GM18498 (cell line): ENCODE results near the gene TEX261.

Experiments used
- ATAC-seq: cut with Tn5 transposase; IDR thresholded peaks from one replicate; pipeline ENCODE4 v1.9.1; 2021; ENCODE audit warnings: mild to moderate bottlenecking, moderate library complexity; ENCODE audit not compliant: unreplicated experiment

The TEX261 gene

DNA sequence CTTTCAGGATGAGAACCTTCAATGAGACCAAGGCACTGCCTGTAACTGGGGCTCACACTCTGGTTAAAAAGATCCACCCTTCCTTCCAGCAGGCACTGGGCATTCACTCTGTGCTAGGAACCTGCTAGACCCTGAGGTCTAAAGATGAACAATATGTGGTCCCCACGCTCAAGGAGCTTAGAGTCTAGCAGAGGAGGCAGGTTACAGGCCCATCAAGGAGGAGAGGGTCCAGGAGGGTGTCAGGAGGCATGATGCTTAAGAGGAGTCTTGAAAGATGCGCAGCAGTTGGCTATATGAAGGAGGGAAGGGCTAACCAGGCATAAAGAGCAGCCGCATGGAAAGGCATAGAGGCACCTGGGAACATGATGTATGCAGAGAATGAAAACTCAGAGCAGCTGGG, 11.7 kb downstream of the TEX261 start:
- ATAC-seq = no peak

DNA sequence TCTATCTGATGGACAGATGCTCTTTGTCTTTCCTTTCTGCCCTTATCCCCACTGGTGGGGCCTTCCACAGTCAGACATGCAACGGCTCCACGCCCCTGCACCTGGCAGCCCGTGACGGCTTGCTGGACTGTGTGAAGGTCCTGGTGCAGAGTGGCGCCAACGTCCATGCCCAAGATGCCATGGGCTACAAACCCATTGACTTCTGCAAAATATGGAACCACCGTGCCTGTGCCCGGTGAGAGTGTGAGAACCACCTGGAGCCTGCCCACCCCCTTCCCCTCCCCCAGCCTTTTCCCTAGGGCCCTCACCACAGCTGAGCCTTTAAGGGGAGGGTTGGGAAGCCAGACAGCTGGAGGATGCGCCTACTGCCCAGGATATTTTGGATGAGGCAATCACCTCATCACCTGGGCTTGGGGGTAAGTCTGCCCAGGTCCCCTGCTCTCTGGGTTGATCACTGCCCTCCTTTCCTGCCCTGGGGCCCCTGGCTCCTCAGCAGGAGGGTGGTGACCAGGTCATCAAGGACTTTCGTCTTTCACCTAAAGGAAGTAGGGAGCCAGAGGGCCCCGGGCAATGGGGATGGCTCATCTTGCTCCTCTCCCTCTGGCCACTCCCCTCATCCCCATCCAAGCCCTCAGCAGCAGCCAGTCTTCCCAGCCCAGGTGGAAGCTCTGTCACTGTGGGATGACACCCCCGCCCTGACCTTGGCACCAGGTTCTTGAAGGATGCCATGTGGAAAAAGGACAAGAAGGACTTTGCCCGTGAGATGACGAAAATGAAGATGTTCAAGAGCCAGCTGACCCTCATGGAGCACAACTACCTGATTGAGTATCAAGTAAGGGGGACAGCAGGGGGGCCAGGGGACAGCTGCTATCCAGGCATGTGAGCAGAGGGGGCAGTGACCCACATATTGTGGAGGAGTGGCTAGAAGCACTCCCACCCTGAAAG, 12.5 kb downstream of the TEX261 start:
- no peak for ATAC-seq

DNA sequence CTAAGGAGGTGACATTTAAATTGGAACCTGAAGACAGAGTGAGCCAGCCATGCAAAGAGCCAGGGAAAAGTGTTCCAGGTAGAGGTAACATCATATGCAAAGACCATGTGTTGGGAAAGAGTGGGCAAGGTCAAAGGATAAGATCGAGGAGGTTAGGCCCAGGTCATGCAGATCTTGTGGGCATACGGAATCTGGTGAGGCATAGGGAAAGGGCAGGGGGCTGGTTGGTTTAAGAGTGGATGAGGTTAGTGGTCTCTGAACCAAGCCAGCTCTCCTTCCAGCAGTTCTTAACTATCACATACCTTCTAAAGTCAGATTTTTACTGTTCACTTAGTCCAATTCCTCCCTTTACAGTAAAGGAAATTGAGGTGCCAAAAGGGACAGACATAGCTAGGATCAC, 13.3 kb downstream of the TEX261 start:
- ATAC-seq = no peak

GRCh38 chr2:70979626-70980025, 15.0 kb downstream of the TEX261 start:
- ATAC-seq = no peak

- no peak for ATAC-seq
These were observed 15.5 kb downstream of the TEX261 start for GRCh38 chr2:70979180-70979488.

DNA sequence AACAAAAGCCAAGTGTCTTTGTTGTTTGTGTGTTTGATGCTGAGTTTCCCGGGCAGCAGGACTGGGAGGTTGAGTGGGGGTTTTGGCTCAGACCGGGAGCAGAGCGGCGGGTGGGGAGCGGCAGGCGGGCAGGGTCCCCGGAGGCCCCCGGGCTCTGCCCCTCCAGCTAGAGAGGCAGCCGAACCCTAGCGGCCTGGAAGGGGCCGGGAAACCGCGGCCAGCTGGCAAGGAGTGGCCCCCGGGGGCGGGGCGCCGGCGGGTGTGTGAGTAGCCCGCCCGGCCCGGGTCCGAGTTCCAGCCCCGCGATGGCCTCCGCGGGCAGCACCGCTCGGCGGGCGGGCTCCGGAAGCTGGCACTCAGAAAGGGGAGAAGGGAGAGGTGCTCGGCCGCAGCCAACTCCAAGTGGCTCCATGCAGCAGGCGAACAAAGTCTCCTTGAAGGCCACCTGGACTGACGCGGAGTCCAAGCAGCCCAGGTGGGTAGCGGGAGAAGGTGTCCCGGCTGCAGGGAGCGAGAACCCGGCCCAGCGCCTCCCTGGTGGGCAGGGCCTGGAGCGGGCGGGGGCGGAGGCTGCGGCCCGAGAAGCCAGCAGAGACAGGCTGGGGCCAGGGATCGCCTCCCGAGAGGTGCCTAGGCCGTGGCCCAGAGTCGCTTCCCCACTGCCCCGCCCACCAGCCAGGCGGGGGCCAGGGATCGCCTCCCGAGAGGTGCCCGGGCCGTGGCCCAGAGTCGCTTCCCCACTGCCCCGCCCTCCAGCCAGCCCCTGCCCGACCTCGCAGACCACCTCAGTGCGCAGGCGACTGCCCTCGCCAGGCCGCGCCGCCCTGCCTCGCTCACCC, 16.1 kb downstream of the TEX261 start, which contains the start of gene ANKRD53:
TSS of gene ANKRD53 (plus strand) at position 290 of the 839 bp plus-strand sequence. CDS start at position 306, 16 bp downstream.
- ATAC-seq = no peak

- no peak for ATAC-seq
These were observed 17.0 kb downstream of the TEX261 start for GRCh38 chr2:70977605-70978205.

DNA sequence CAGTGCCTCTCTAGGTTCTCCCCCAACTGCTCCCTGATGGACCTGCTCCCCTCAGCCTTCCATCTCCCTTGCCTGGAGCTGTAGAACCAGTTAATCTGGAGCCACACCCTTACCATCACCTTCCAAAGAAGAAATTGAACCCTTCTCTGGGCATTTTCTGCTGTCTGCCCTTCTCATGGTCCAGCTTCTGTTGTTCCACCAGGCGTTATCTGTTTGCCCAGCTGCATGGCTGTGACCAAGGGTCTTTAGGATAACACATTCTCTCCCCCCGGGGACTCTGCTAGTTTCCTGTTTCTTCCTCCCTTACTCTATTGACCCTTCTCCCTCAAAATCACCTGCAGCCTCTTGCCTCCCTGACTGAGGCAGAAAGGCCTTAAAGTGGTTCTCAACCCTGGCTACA, 19.4 kb downstream of the TEX261 start:
- no peak for ATAC-seq

DNA sequence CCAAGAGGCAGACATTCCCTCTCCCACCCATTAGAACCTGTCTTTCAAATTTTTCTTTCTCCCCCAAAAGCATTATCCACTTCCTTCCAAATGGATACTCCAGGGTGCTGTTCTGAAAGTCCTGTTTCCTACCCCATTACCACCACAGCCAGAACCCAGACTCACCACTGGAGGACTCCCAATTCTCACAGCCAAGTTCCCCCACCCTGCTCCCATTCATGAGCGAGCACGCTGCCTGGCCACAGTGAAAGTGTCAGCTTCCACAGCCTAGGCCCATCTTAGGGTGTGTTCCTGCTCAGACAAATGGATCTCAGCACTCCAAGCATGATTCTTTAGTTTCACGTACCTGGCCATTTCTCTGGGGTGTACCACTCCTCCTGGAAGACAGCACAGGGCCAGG, 20.1 kb downstream of the TEX261 start:
- ATAC-seq = no peak

GRCh38 chr2:70967189-70967588, 27.5 kb downstream of the TEX261 start:
- no peak for ATAC-seq

GRCh38 chr2:70966681-70967080, 28.0 kb downstream of the TEX261 start:
- no peak for ATAC-seq

DNA sequence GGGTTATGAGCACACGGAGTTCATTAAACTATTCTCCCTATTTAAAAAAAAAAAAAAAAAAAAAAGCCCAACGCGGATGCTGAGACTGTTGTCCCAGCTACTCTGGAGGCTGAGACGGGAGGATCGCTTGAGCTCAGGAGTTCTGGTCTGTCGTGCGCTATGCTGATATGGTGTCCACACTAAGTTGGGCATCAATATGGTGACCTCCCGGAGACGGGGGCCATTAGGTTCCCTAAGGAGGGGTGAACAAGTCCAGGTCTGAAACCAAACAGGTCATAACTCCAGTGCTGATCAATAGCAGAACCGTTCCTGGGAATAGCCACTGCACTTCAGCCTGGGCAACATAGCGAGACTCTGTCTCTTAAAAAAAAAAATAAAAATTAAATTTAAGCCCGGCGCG, 29.2 kb downstream of the TEX261 start:
- ATAC-seq = no peak

DNA sequence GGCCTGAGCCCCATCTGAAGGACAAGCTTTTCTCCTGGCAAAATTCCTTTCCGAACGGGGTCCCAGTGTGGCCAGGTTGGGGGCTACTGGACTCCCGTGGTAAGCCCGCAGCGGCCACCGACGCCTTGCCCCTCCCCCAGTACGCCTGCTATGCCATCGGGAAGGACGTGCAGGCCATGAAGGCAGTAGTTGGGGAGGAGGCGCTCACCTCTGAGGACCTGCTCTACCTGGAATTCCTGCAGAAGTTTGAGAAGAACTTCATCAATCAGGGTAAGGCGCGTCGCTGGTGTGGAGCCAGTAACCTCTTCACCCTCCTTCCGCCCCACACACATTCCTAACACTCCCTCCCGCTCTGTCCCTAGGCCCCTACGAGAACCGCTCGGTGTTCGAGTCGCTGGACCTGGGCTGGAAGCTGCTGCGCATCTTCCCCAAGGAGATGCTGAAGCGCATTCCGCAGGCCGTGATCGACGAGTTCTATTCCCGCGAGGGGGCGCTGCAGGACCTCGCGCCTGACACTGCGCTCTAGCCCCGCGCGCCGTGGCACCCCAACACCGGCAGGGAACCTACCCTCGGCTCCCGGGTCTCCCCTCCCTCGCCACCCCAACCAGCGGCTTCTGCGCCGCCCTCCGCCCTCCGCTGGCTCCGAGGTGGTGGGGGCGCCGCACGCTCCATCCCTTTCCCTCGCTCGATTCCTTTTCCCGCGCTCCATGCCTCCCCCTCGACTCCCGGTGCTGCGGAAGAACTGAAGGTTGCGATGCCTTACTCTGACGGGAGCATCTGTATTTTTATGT, 29.9 kb downstream of the TEX261 start:
- peak; percentile 88 for ATAC-seq

DNA sequence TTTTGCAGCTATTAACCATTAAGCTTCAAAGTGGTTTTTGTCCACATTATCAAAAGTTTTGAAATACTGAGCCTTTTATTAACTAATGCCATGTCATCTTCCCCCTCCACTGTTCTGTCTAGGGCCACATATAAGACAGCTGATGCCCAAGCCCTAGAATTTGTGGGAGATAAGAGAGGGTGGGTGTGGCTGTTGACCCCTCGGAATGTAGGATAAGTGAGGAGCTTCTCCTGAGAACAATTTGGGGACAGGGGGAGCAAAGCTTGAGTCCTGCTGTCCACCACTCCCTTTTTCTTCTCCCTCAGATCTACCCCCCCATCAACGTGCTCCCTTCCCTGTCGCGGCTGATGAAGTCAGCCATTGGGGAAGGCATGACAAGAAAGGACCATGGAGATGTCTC, 30.5 kb downstream of the TEX261 start:
- ATAC-seq = no peak

DNA sequence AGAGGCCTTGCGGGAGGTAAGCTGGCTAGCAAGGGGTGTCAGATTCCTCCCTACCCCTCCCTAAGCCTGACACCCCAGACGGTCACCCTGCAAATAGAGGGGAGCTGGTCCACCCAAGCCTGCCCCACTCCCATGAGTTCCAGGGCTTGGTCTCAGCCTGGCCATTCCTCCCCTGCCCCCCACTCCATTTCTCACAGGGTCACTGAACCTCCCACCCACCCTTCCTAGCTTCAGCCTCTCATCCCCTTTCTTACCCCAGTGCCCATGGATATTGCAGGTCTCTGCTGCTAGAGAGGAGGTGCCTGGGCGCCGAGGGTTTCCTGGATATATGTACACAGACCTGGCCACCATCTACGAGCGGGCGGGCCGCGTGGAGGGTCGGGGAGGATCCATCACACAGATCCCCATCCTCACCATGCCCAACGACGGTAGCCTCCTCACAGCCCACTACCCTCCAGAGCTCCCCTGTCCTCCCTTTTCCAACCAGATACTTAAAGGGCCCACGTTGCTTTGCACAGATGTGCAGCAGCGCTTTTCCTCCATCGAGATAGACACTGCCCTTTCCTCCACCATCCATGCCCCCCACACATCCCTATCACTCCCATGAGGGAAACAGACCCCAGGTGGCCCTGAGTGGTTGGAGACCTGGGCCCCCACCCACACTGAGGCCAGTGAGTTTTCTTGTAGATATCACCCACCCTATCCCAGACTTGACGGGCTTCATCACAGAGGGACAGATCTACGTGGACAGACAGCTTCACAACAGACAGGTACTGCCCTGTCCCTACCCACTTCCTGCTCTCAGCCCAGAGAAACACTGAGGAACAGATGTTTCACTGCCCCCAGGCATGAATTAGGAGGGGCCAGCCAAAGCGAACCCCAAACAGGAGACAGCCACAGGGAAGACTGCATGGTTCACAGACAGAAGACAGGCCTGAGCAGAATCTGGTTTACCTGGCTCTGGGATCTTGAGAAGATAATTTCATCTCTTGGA, 31.5 kb downstream of the TEX261 start:
- no peak for ATAC-seq

- ATAC-seq = no peak
These were observed 32.3 kb downstream of the TEX261 start for GRCh38 chr2:70962211-70962884.

DNA sequence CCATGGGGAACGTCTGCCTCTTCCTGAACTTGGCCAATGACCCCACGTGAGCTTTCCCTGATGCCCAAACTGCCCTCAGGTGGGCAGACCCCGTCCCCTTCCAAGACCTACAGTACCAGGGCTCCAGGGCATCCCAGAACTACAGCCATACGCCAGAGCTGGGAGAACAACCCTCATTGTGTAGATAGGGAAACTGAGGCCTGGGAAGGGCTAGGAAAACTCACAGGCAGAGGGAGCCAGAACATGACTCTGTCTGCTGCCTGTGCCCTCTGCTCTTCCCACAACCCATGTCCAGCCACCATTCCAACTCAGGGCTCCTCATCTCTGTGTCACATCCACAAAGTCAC, 33.1 kb downstream of the TEX261 start:
- ATAC-seq = no peak

DNA sequence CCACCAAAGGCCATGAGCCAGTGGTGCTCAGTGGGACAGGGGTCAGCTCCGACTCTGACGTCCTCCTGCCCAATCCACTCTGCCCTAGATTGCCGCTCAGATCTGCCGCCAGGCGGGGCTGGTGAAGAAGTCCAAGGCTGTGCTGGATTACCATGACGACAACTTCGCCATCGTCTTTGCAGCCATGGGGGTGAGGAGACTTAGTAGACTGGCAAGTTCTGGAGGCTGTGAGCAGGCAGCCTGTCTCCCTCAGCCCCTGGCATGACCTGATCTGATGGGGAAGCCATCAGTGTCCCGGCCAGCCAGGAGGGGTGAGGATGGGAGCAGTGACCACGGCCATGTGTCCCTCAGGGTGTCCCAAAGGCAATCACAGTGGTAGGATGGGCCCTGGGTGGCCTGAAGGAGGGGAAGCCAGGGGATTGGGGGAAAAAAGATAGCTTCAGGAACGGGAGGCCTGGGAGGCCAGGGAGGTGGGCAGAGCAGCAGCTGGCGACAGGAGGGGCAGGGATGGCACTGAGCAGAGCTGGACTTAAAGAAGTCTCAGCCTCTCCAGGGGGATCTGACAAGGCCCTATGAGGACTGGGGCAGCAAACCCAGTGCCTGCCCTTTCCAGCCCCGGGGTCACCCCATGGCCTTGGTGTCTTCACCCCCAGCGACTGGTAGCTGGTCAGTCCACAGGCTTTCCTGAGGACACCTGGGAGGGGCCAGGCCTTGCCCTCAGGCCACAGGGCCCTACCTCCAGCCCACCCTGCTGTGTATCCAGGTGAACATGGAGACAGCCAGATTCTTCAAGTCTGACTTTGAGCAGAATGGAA, 33.6 kb downstream of the TEX261 start:
- no peak for ATAC-seq
